CD1c-positive myeloid dendritic cell (primary cell): Measurements from ENCODE around the gene FUT9.
"Not testable (repeated sequence)": the region's sequence is repeated elsewhere in the genome, so short reads cannot be mapped to it uniquely, and the experiment has no call there.

Experiments
- DNase-seq: peaks from one replicate; pipeline ENCODE4 v3.0.0-alpha.2; 2016; ENCODE audit errors: extremely low spot score

FUT9 gene

DNA sequence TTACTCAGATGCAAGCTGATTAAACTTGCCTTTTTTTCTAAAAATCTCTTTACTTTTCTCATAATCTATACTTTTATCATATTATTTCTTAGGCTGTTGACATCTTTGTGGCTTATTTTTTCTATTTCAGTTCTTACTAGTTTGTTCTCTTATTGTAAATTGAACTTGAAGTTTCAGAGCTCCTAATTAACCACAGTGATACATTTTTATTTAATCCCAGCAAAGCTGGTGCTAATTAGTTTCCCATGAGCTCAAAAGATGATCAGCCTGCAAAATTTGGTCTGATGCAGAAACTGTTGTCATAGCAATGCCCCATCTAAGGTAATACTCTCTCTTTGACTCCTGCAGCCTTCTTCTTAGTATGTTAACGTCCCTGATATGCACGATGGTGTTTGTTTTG, 170.3 kb downstream of the FUT9 start:
- no peak for DNase-seq

- no peak for DNase-seq
Measured at GRCh38 chr6:96186516-96187195, 170.9 kb downstream of the FUT9 start.

DNA sequence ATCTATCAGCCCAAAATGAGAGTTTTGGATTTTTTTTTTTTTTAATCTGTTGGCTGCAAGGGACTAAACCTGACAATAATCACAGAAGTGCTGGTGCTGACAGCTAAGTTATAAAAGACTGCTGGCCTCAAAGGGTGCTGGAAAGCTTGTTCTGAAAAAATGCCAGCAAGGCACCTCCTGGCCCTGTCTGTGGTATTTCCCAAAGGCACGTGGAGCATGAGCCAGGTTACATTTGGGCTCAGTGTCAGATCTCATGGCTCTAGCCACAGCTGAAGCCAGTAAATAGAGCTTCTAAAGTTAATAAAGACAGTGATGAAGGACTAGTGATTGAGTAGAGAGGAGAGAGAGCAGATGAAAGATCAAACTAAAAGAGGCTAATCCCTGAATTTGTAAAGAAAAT, 178.9 kb downstream of the FUT9 start:
- DNase-seq: no peak

- DNase-seq: no peak
Measured at GRCh38 chr6:96195272-96195671, 179.5 kb downstream of the FUT9 start.

DNA sequence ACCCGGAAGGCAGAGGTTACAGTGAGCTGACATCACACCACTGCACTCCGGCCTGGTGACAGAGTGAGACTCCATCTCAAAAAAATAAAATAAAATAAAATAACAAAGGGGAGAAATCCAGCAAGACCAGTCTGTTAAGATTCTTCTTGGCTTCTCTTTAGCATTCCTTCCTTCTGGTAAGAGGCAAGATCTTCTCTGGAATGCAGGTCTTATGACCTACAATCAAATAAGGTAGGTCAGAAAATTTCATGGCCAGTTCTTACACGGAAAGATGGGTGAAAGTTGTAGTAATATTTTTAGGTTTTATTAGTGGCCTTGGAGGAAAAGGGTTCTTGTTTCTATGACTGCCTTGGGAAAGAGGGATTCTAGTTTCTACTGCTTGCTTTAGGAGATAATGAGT, 180.9 kb downstream of the FUT9 start:
- DNase-seq: no peak

GRCh38 chr6:96197241-96197640, 181.5 kb downstream of the FUT9 start:
- no peak for DNase-seq

- no peak for DNase-seq
Measured at GRCh38 chr6:96202571-96202970, 186.8 kb downstream of the FUT9 start.

DNA sequence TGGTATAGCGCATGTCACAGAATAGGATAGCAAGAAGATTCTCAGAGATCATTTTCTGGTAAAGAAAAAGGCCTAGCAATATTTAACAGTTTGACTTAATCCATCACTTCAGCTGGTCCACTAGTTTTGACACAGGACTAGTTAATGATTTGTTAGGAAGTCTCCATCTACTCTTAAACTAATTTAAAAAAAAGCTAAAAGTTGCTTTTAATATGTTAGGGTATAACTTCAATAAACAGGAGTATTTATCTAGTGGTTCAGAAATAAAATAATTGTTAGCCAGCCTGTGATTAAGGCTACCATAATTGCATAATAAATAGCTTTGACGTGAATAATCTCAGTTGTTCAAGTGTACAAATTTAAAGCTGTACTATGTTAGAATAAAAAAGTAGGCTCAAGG, 195.6 kb downstream of the FUT9 start:
- DNase-seq: no peak

DNA sequence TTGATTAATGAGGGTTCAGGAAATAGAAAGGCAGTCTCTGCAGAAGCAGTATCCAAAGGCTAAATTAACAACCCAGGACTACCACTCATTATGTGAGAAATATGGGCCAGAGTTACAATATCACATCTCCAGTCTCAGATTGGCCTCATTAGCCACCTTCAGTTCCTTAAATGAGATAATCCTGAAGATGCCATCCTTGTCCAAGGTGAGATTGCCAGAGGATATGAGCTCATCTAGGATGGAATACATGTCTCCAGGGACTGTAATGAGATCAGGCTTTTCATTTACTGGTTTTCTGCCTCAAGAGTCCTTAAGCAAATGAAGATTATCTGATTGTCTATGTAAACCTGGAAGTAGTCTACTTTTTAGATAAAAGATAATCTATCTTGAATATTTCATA, 196.3 kb downstream of the FUT9 start:
- DNase-seq: no peak

- DNase-seq: no peak
Measured at GRCh38 chr6:96213784-96214183, 198.0 kb downstream of the FUT9 start.

DNA sequence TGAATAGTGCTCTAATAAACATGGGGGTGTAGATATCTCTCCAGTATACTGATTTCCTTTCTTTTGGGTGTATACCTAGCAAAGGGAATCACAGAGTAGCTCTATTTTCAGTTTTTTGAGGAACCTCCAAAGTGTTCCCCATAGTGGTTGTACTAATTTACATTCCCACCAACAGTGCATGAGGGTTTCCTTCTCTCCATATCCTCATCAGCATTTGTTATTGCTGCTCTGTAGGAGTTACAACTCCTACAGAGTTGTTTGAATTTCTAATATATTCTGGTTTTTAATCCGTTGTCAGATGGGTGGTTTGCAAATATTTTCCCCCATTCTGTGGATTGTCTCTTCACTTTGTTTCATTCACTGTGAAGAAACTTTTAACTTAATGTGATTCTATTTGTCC, 207.9 kb downstream of the FUT9 start:
- no peak for DNase-seq

DNA sequence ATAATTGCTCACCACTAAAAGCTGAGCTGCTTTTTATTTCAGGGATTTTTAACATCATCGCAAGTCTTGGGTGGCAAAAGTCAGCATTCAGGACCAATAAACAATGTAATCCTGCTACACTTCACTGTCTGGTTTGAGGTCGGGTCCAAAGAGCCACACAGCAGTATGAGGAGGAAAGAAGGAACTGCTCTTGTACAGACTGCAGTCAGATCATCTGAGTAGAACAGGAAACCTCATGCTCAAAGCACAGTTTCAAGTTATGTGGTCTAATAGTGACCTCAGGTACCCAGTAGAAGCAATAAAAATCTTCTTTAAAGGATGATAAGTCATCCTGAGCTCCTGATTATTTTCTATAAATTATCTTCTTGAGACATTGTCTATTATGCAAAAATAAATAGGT, 211.4 kb downstream of the FUT9 start:
- DNase-seq: no peak

DNA sequence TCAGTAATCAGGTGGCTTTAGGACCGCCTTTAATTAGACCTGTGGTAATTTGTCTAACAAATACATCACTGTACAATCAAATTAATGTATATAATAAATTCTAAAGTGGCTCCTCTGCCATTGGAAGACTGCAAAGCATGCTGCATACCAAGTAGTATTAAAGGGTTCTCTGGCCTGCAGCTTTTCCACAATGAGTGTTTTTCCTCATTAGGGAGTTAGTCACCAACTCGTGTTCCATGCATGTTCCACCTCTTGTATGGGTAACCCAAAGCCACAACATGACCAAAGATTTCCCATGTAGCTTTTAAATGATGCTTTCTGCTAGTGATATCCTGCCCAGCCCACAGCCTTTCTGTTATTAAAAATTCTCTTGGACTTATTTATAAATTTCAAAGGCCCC, 218.7 kb downstream of the FUT9 start:
- no peak for DNase-seq

- DNase-seq: no peak
Measured at GRCh38 chr6:96235927-96236326, 220.2 kb downstream of the FUT9 start.

GRCh38 chr6:96236471-96236870, 220.7 kb downstream of the FUT9 start:
- no peak for DNase-seq

- no peak for DNase-seq
Measured at GRCh38 chr6:96237638-96238347, 222.0 kb downstream of the FUT9 start.

DNA sequence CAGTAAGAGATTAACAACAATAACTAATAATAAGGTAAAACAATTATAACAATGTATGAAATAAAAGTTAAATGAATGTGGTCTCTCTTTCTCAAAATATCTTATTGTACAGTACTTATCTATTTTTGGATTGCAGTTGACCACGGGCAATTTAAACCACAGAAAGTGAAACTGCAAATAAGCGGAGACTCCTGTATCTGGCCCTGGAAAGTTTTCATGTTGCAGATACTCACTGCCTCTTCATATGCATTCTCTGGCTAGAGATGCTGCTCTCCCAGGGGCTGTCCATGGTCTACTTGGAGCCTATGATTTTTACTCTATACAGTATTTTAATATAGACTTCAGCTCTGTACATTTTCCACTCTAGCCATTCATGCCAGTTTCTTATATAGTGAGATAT, 230.8 kb downstream of the FUT9 start:
- no peak for DNase-seq

DNA sequence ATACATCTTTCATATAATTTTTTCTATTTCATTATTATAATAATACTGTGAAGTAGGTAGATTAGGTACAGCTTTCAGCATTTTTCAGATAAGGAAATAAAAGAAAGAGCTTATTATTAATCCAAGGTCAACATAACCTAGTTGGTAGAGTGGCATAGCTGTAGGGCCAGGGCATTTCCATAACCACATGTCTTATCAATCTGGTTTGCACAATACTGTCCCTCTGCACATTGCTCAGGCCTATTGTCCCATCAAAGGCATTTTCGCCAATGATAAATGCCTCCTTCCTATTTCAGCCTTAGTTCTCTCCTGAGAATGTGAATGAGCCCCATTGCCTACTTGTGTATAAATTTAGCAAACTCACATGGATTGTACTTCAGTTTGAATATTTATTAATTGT, 234.0 kb downstream of the FUT9 start:
- no peak for DNase-seq

DNA sequence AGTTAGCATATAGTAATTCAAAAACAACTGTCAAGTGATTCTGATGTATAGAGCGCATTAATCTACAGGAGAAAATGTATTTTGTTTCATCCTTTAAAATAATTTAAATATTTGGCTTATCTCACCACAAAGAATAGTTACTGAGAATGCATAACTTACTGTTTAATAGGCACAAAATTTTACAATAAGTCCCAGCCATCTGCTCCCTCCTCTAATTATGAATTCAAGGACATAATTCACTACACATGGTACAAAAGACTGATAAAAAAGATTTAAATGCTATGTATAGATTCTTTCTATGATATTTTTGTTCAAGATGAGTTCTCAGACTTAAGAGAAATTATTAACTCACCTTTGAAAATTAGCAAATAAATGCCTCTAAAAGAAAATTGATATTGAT, 242.0 kb downstream of the FUT9 start:
- DNase-seq: no peak

DNA sequence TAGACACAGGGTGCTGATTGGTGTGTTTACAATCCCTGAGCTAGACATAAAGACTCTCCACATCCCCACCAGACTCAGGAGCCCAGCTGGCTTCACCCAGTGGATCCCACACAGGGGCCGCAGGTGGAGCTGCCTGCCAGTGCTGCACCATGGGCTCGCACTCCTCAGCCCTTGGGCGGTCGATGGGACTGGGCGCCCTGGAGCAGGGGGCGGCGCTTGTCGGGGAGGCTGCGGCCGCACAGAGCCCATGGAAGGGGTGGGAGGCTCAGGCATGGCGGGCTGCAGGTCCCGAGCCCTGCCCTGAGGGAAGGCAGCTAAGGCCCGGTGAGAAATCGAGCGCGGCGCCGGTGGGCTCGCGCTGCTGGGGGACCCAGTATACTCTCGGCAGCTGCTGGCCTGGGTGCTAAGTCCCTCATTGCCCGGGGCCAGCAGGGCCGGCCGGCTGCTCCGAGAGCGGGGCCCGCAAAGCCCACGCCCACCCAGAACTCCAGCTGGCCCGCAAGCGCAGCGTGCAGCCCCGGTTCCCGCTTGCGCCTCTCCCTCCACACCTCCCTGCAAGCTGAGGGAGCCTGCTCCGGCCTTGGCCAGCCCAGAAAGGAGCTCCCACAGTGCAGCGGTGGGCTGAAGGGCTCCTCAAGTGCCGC, 245.1 kb downstream of the FUT9 start:
- DNase-seq: not testable (repeated sequence)
